Sigmoid colon (tissue), 7 donors: Measurements from ENCODE around the gene EPHA4. TPM values are rescaled to one million over a fixed set of nuclear protein-coding genes. Genes with fewer than 3 reads are reported as not detected.

ENCODE experiments used
- DNase-seq: peaks from one replicate; pipeline ENCODE4 v3.0.0-alpha.2; 2019
- H3K27ac ChIP-seq, 4 donors: fragments of 200-600 bp; sonication (generic); one replicate each; pipeline ENCODE4 v1.5.1; 2016 to 2019; ENCODE audit warnings: mild to moderate bottlenecking in 1 of 4
- H3K27me3 ChIP-seq, 3 donors: fragments of 200-600 bp; sonication (generic); one replicate each; pipeline ENCODE4 v1.5.1; 2019; ENCODE audit warnings: mild to moderate bottlenecking in 1 of 3
- H3K36me3 ChIP-seq, 4 donors: fragments of 200-600 bp; sonication (generic); one replicate each; pipeline ENCODE4 v1.5.1; 2016 to 2019
- H3K4me1 ChIP-seq, 4 donors: fragments of 200-600 bp; sonication (generic); one replicate each; pipeline ENCODE4 v1.5.1; 2017 to 2019
- H3K4me3 ChIP-seq, 4 donors: fragments of 200-600 bp; sonication (generic); one replicate each; pipeline ENCODE4 v1.5.1; 2017 to 2019; ENCODE audit warnings: mild to moderate bottlenecking in 2 of 4, moderate library complexity in 1 of 4
- H3K9me3 ChIP-seq, 4 donors: fragments of 200-600 bp in 3 of 4; sonication (generic) in 3 of 4; one replicate each; pipeline versions ENCODE4 v1.5.1 to v1.6.1; 2013 to 2019
- CTCF ChIP-seq, 4 experiments: fragments of 450-650 bp in 3 of 4; fragments of 200-600 bp in 1 of 4; IDR thresholded peaks; one replicate each; pipeline ENCODE4 v1.5.1; 2016 to 2019; ENCODE audit warnings: antibody characterized with exemption in 4 of 4, mild to moderate bottlenecking in 3 of 4, moderate library complexity in 2 of 4
- EP300 ChIP-seq, 4 donors: sonication (generic); formaldehyde crosslinking; IDR thresholded peaks; one replicate each; pipeline ENCODE4 v1.6.1; 2017; ENCODE audit warnings: antibody characterized with exemption in 4 of 4
- POLR2A ChIP-seq, 2 donors: fragments of 450-650 bp; IDR thresholded peaks; one replicate each; pipeline ENCODE4 v1.6.1; 2016; ENCODE audit warnings: antibody characterized with exemption in 2 of 2, mild to moderate bottlenecking in 2 of 2, moderate library complexity in 2 of 2
- POLR2AphosphoS5 ChIP-seq, 4 donors: sonication (generic); formaldehyde crosslinking; IDR thresholded peaks; one replicate each; pipeline ENCODE4 v1.6.1; 2017; ENCODE audit warnings: antibody characterized with exemption in 4 of 4
- WGBS, 2 donors: extraction: QIAGEN DNeasy Blood & Tissue Kit; methylation state at CpG; one replicate each; pipeline ENCODE4 v1.1.7; 2013; 5-methylcytosine and 5-hydroxymethylcytosine counted together
- intact Hi-C: fragments of 100-400 bp; cut with DNase I; formaldehyde crosslinking; loops from one replicate; pipeline ENCODE4 v1.15.1; 2023
- polyA plus RNA-seq, 3 donors: library from polyadenylated mRNA; stranded (reverse); fragments of 200-250 nt; gene quantifications; one replicate each; pipeline ENCODE4 v1.2.3, GENCODE V29; 2013
- total RNA-seq, 4 donors: library from RNA; depleted of rRNA; stranded (reverse); fragments of >200 nt; gene quantifications; one replicate each; pipeline ENCODE4 v1.1.0, GENCODE V29; 2016
- donor health status: healthy with polysubstance abuse.
- donor health status: Bipolar disorder and iron deficiency.
- donor health status: healthy.

Gene EPHA4
- total and polyA plus RNA-seq, 7 donors, result 1.2 to 50.7 (median 26.9) TPM

DNA sequence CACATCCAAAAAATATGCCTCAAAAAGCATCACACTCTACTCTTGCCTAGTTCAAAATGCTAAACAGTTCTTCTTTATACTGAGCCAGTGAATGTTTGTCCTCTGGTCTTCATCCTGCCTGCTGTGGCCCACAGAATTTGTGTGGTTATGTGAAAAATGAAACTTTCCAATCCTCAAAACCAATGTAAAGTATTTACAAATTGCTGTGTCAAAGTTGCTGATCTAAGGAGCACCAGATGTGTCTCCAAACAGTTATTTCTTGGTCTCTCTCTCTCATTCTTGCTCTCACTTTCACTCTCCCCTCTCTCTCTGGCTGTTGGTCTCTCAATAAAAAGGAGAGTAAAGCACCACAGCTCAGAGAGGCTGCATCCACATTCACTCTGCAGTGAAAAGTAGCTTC lies 23.0 kb downstream of the EPHA4 start:
- no peak for TF ChIP-seq CTCF (IDR thresholded peaks at IDR 0.05)
- no peak for TF ChIP-seq POLR2AphosphoS5 (IDR thresholded peaks at IDR 0.05)
- no peak for TF ChIP-seq EP300 (IDR thresholded peaks at IDR 0.05)
- TF ChIP-seq POLR2A (IDR thresholded peaks at IDR 0.05), result no peak
- DNase-seq, result no peak
- intact Hi-C loops, result no loop called here
- no peaks in the 10 kb centered on the region for H3K36me3 ChIP-seq
- H3K4me1 ChIP-seq, result peaks cover 0 to 12% (median 3%) of the 10 kb centered on the region in 4 donors
- H3K27me3 ChIP-seq, result no peaks in the 10 kb centered on the region
- H3K27ac ChIP-seq, result no peak overlapping the region
- H3K4me3 ChIP-seq, result no peak overlapping the region
- H3K9me3 ChIP-seq, result no peaks in the 10 kb centered on the region

- no peak for DNase-seq
- no peaks in the 10 kb centered on the region for H3K27me3 ChIP-seq
- no peak overlapping the region for H3K4me3 ChIP-seq
- whole genome bisulfite sequencing, 2 donors, result 46 to 77% methylated on average over 2 of the region's 2 CpGs
- TF ChIP-seq POLR2A (IDR thresholded peaks at IDR 0.05) (no peak), EP300 (IDR thresholded peaks at IDR 0.05) (no peak), CTCF (IDR thresholded peaks at IDR 0.05) (no peak), POLR2AphosphoS5 (IDR thresholded peaks at IDR 0.05) (no peak)
- peaks cover 0 to 9% (median 5%) of the 10 kb centered on the region in 4 donors for H3K4me1 ChIP-seq
- no peak overlapping the region for H3K27ac ChIP-seq
- H3K9me3 ChIP-seq, result no peaks in the 10 kb centered on the region
- intact Hi-C loops, result no loop called here
- no peaks in the 10 kb centered on the region for H3K36me3 ChIP-seq
These were observed 25.4 kb downstream of the EPHA4 start for GRCh38 chr2:221546505-221547225.

- intact Hi-C loops, result no loop called here
- no peaks in the 10 kb centered on the region for H3K36me3 ChIP-seq
- no peak for TF ChIP-seq POLR2A (IDR thresholded peaks at IDR 0.05)
- 94% methylated on average over 6 of the region's 6 CpGs for WGBS, 2 donors
- no peak for DNase-seq
- no peak overlapping the region for H3K4me3 ChIP-seq
- H3K4me1 ChIP-seq, result peaks cover 0 to 18% (median 8%) of the 10 kb centered on the region in 4 donors
- H3K9me3 ChIP-seq, result no peaks in the 10 kb centered on the region
- H3K27me3 ChIP-seq, result no peaks in the 10 kb centered on the region
- no peak overlapping the region for H3K27ac ChIP-seq
These were observed 30.9 kb downstream of the EPHA4 start for GRCh38 chr2:221541131-221541735.

DNA sequence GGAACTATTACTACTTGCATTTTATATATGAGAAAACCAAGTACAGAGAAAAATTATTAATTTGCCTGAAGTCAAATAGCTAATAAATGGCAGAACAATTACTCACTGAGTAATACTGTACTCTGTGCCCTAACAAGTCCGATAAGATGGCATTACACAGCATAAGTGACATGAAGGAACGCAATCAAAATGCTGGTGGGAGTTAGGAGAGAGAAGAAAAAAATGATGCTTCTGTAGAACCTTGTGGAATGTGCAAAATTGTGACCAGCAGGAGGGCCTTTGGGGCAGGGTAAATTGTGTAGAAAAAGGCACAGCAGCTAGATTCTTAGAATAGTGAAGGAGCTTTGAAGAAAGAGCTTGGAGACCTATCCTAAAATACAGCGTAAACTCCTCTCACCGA lies 32.9 kb downstream of the EPHA4 start:
- H3K27me3 ChIP-seq, result no peaks in the 10 kb centered on the region
- intact Hi-C loops, result no loop called here
- no peak for TF ChIP-seq EP300 (IDR thresholded peaks at IDR 0.05)
- TF ChIP-seq POLR2AphosphoS5 (IDR thresholded peaks at IDR 0.05), result no peak
- TF ChIP-seq POLR2A (IDR thresholded peaks at IDR 0.05), result no peak
- no peak for TF ChIP-seq CTCF (IDR thresholded peaks at IDR 0.05)
- no peaks in the 10 kb centered on the region for H3K36me3 ChIP-seq
- no peak for DNase-seq
- H3K4me3 ChIP-seq, result no peak overlapping the region
- H3K27ac ChIP-seq, result no peak overlapping the region
- H3K4me1 ChIP-seq, result peaks cover 0 to 25% (median 17%) of the 10 kb centered on the region in 4 donors
- WGBS, 2 donors, result 96% methylated on average over 4 of the region's 4 CpGs
- no peaks in the 10 kb centered on the region for H3K9me3 ChIP-seq

DNA sequence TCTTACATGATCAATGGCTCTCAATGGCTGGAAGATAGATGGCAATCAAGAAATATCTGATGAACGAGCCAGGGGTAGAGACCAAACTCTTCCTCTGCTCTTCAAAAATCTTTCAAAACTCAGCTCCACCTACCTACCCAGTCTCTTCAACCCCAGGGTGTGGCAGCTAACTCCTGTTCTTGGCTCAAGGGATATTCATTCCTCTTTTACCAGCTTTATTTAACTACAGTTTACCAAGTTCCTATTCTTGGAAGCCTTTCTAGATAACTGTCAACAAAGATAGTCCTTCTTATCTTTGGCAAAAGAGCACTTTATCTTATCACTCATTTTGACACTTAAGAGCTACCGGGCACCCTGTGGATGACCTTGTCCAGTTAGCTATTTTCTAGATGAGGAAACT lies 36.3 kb downstream of the EPHA4 start:
- H3K4me3 ChIP-seq, result no peak overlapping the region
- no peaks in the 10 kb centered on the region for H3K27me3 ChIP-seq
- TF ChIP-seq POLR2A (IDR thresholded peaks at IDR 0.05), result no peak
- no peak for TF ChIP-seq POLR2AphosphoS5 (IDR thresholded peaks at IDR 0.05)
- no peak for TF ChIP-seq CTCF (IDR thresholded peaks at IDR 0.05)
- no peak for TF ChIP-seq EP300 (IDR thresholded peaks at IDR 0.05)
- H3K27ac ChIP-seq, result no peak overlapping the region
- intact Hi-C loops, result no loop called here
- H3K4me1 ChIP-seq, result peaks cover 0 to 26% (median 21%) of the 10 kb centered on the region in 4 donors
- no peak for DNase-seq
- no peaks in the 10 kb centered on the region for H3K36me3 ChIP-seq
- WGBS, 2 donors, result 31 to 67% methylated on average over 2 of the region's 2 CpGs
- H3K9me3 ChIP-seq, result no peaks in the 10 kb centered on the region
